PFSK-1 (cell line): Measurements from ENCODE around the gene ZNF248.

Experiments
- FOXP2 ChIP-seq: optimal IDR thresholded peaks from 2 replicates; pipeline ENCODE3; 2011; ENCODE audit warnings: borderline replicate concordance, control low read depth, inconsistent platforms; ENCODE audit not compliant: insufficient read depth; ENCODE audit errors: extremely low read length, extremely low read depth
- POLR2AphosphoS5 ChIP-seq: IDR thresholded peaks from 2 replicates; pipeline ENCODE4 v1.6.1; 2012; ENCODE audit warnings: low read depth, mild to moderate bottlenecking, control low read depth, low read length, moderate library complexity
- SIN3A ChIP-seq: IDR thresholded peaks from 2 replicates; pipeline ENCODE4 v1.6.1; 2012; ENCODE audit warnings: mild to moderate bottlenecking, low read length, moderate library complexity, borderline replicate concordance; ENCODE audit not compliant: insufficient read depth
- TAF1 ChIP-seq: IDR thresholded peaks from 2 replicates; pipeline ENCODE4 v1.6.1; 2012; ENCODE audit warnings: low read length, control low read depth, borderline replicate concordance; ENCODE audit not compliant: insufficient read depth
- TF ChIP-seq, protein P1 (sequence below), 2 experiments: IDR thresholded peaks; 2 replicates each; pipeline versions ENCODE4 v1.6.1 to v1.8.0; 2011 to 2012; ENCODE audit warnings: low read depth in 2 of 2, low read length in 2 of 2, control low read depth in 1 of 2, inconsistent platforms in 1 of 2, mild to moderate bottlenecking in 1 of 2, moderate library complexity in 1 of 2; ENCODE audit not compliant: insufficient read depth in 1 of 2

Gene ZNF248

DNA sequence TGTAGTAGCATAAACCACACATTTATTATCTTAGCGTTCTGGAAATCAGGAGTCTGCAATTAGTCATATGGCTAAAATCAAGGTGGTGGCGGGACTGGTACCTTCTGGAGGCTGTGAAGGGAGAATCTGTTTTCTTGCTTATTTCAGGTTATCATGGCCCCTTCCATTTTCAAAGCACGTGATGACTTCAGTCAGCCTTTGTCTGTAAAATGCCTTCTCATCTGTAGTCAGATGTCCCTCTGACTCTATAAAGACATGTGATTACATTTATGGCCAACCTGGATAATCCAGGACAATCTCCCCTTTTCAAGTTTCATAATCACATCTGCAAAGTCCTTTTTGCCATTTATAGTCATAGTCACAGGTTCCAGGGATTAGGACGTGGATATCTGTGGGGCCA is 15.5 kb upstream of the ZNF248 start:
- TF ChIP-seq SIN3A, result no peak
- no peak for TF ChIP-seq FOXP2
- TF ChIP-seq, protein P1, sequence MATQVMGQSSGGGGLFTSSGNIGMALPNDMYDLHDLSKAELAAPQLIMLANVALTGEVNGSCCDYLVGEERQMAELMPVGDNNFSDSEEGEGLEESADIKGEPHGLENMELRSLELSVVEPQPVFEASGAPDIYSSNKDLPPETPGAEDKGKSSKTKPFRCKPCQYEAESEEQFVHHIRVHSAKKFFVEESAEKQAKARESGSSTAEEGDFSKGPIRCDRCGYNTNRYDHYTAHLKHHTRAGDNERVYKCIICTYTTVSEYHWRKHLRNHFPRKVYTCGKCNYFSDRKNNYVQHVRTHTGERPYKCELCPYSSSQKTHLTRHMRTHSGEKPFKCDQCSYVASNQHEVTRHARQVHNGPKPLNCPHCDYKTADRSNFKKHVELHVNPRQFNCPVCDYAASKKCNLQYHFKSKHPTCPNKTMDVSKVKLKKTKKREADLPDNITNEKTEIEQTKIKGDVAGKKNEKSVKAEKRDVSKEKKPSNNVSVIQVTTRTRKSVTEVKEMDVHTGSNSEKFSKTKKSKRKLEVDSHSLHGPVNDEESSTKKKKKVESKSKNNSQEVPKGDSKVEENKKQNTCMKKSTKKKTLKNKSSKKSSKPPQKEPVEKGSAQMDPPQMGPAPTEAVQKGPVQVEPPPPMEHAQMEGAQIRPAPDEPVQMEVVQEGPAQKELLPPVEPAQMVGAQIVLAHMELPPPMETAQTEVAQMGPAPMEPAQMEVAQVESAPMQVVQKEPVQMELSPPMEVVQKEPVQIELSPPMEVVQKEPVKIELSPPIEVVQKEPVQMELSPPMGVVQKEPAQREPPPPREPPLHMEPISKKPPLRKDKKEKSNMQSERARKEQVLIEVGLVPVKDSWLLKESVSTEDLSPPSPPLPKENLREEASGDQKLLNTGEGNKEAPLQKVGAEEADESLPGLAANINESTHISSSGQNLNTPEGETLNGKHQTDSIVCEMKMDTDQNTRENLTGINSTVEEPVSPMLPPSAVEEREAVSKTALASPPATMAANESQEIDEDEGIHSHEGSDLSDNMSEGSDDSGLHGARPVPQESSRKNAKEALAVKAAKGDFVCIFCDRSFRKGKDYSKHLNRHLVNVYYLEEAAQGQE (IDR thresholded peaks at IDR 0.05; ENCODE audit: insufficient read depth in 1 of 2, low read depth in 2 of 2, low read length in 2 of 2), result no peak
- TF ChIP-seq POLR2AphosphoS5, result no peak
- TF ChIP-seq TAF1, result no peak

DNA sequence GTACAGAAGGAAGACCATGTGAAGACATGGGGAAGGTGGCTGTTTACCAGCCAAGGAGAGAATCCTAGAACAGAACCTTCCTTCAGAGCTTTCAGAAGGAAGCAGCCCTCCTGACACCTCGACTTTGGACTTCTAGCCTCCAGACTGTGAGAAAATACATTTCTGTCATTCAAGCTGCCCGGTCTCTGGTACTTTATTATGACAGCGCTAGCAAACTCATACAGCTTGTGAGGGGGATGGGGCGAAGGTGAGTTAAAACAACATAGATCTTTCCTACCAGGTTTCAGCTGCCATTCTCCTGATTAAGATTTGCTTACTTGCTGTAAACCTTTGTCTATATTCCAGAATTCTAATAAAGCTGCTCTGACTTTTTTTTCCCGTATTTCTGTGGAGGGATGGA is 14.9 kb upstream of the ZNF248 start:
- no peak for TF ChIP-seq POLR2AphosphoS5
- TF ChIP-seq FOXP2, result no peak
- TF ChIP-seq, protein P1 (IDR thresholded peaks at IDR 0.05; ENCODE audit: insufficient read depth in 1 of 2, low read depth in 2 of 2, low read length in 2 of 2), result no peak
- no peak for TF ChIP-seq TAF1
- no peak for TF ChIP-seq SIN3A

DNA sequence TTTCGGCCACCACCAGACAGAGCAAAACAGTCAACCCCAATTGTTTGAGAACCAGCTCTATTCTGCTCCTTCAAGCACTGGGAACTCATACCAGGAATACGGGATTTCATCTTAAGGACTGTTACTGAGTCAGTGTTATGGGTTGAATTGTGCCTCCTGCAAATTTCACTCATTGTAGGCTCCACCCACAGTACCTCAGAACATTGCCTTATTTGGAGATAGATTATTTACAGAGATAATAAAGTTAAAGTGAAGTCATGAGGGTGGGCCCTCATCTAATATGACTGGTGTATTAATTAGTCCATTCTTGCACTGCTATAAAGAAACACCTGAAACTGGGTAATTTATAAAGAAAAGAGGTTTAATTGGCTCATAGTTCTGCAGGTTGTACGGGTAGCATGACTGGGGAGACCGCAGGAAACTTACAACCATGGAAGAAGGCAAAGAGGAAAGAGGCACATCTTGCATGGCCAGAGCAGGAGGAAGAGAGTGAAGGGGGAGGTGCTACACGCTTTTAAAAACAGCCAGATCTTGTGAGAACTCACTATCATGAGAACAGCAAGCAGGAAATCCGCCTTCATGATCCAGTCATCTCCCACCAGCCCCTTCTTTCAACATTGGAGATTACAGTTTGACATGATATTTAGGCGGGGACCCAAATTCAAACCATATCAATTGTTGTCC is 14.3 kb upstream of the ZNF248 start:
- TF ChIP-seq, protein P1 (IDR thresholded peaks at IDR 0.05; ENCODE audit: insufficient read depth in 1 of 2, low read depth in 2 of 2, low read length in 2 of 2), result no peak
- TF ChIP-seq FOXP2, result no peak

DNA sequence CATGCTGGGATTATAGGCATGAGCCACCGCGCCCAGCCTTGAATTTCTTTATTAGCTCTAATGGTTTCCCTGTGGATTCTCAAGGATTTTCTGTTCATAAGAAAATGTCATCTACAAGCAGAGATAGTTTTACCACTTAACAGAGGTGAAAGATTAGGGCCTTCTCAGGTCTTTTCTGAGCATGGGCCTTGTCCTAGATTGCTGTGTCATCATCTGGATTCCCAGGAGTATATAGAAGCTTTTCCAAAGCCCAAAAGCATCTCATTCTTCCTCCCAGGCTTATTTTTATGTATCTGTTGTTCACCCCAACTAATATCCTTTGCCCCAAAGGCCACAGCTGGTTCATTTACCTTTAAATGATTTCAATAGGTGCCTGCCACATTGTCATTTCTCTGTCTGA is 13.7 kb upstream of the ZNF248 start:
- TF ChIP-seq SIN3A, result no peak
- TF ChIP-seq, protein P1 (IDR thresholded peaks at IDR 0.05; ENCODE audit: insufficient read depth in 1 of 2, low read depth in 2 of 2, low read length in 2 of 2), result no peak
- TF ChIP-seq FOXP2, result no peak
- no peak for TF ChIP-seq TAF1
- no peak for TF ChIP-seq POLR2AphosphoS5

DNA sequence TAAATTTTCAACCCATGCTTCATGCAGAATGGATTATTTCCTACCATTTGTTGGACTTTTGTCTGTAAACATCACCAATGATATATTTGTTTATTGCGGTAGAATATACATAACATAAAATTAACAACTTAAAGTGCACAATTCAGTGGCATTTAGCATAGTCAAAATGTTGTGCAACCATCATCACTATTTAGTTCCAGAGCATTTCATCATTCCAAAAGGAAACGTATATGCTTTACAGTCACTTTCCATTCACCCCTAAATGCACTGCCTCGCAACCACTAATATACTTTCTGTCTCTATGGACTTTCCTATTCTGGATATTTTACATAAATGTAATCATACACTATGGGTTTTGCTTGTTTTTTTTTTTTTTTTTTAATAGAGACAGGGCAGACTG is 11.4 kb upstream of the ZNF248 start:
- TF ChIP-seq TAF1, result no peak
- TF ChIP-seq FOXP2, result no peak
- TF ChIP-seq SIN3A, result no peak
- no peak for TF ChIP-seq POLR2AphosphoS5
- TF ChIP-seq, protein P1 (IDR thresholded peaks at IDR 0.05; ENCODE audit: insufficient read depth in 1 of 2, low read depth in 2 of 2, low read length in 2 of 2), result no peak
